Activated CD8-positive, alpha-beta T cell treated with anti-CD3 and anti-CD28 coated beads for 36 hours (primary cell): Measurements from ENCODE around the gene CACNG3. TPM values are rescaled to one million over a fixed set of nuclear protein-coding genes. Genes with fewer than 3 reads are reported as not detected.

Experiments
- ATAC-seq: fragments of 200-7000 bp; cut with Tn5 transposase; one replicate; pipeline ENCODE4 v1.10.0; 2021; ENCODE audit warnings: mild to moderate bottlenecking, moderate library complexity
- CTCF ChIA-PET: fragments of 350-600 bp; sonication (Branson Sonifier 250); formaldehyde crosslinking; loops from one replicate; lab custom pipeline; 2021; ENCODE audit warnings: antibody characterized with exemption; lab: Charles Lee
- POLR2A ChIA-PET: fragments of 350-600 bp; sonication (Branson Sonifier 250); formaldehyde crosslinking; loops from one replicate; lab custom pipeline; 2021; ENCODE audit warnings: antibody characterized with exemption; lab: Charles Lee
- DNase-seq: peaks from one replicate; pipeline ENCODE4 v3.0.0-alpha.2; 2020
- H3K27ac Mint-ChIP-seq: one replicate; pipeline ENCODE4 v1.8.0; 2021; ENCODE audit warnings: mild to moderate bottlenecking, mixed read lengths
- H3K27me3 Mint-ChIP-seq: one replicate; pipeline ENCODE4 v1.8.0; 2021; ENCODE audit warnings: mixed read lengths
- H3K36me3 Mint-ChIP-seq: one replicate; pipeline ENCODE4 v1.8.0; 2021; ENCODE audit warnings: low read depth, mixed read lengths
- H3K4me1 Mint-ChIP-seq: one replicate; pipeline ENCODE4 v1.8.0; 2021; ENCODE audit warnings: low read depth, mixed read lengths
- H3K4me3 Mint-ChIP-seq: one replicate; pipeline ENCODE4 v1.8.0; 2021; ENCODE audit warnings: mild to moderate bottlenecking, moderate library complexity, mixed read lengths
- H3K9me3 Mint-ChIP-seq: one replicate; pipeline ENCODE4 v1.8.0; 2021; ENCODE audit warnings: mixed read lengths
- intact Hi-C: fragments of 100-400 bp; cut with micrococcal nuclease; formaldehyde crosslinking; loops from one replicate; pipeline ENCODE4 v1.10.0; 2022
- total RNA-seq, 2 experiments: library from RNA; stranded (reverse); gene quantifications; one replicate each; pipeline ENCODE4 v1.2.3, GENCODE V29; 2021
- TF ChIP-seq, protein P1 (sequence below): fragments of 200-600 bp; IDR thresholded peaks from one replicate; pipeline ENCODE4 v1.8.0; 2022; ENCODE audit warnings: antibody characterized with exemption, mild to moderate bottlenecking

CACNG3 gene
- total RNA-seq, 2 experiments from 2014 or later, result not detected

DNA sequence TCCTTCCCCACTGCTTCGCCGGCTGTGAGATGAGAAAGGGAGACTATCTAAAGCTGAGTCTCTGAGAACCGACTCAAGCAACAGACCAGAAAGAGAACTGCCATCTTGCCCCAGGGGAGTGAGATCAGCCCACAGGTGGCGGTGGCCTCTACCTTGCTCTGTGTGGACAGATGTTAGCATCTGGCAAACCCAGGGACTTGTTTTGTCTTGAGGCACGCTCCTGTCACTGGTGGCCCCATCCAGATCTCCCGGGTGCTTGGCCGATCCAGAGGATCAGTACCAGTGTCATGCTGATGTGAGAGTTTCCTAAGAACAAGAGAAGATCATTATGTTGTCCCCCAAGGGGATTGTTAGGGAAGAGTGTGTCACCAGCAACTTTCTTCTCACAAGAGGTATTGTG is 101.4 kb downstream of the CACNG3 start:
- TF ChIP-seq, protein P1, sequence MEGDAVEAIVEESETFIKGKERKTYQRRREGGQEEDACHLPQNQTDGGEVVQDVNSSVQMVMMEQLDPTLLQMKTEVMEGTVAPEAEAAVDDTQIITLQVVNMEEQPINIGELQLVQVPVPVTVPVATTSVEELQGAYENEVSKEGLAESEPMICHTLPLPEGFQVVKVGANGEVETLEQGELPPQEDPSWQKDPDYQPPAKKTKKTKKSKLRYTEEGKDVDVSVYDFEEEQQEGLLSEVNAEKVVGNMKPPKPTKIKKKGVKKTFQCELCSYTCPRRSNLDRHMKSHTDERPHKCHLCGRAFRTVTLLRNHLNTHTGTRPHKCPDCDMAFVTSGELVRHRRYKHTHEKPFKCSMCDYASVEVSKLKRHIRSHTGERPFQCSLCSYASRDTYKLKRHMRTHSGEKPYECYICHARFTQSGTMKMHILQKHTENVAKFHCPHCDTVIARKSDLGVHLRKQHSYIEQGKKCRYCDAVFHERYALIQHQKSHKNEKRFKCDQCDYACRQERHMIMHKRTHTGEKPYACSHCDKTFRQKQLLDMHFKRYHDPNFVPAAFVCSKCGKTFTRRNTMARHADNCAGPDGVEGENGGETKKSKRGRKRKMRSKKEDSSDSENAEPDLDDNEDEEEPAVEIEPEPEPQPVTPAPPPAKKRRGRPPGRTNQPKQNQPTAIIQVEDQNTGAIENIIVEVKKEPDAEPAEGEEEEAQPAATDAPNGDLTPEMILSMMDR, result no peak
- POLR2A ChIA-PET, result no interaction called here

GRCh38 chr16:24358117-24358516 is 102.0 kb downstream of the CACNG3 start:
- H3K27ac Mint-ChIP-seq, result no peak overlapping the region
- no peaks in the 10 kb centered on the region for H3K4me1 Mint-ChIP-seq
- CTCF ChIA-PET, result no interaction called here
- TF ChIP-seq, protein P1, result no peak
- H3K36me3 Mint-ChIP-seq, result no peaks in the 10 kb centered on the region
- intact Hi-C loops, result no loop called here
- no peaks in the 10 kb centered on the region for H3K9me3 Mint-ChIP-seq
- ATAC-seq, result no peak
- no peak overlapping the region for H3K4me3 Mint-ChIP-seq
- POLR2A ChIA-PET, result no interaction called here
- peaks cover 13% of the 10 kb centered on the region for H3K27me3 Mint-ChIP-seq
- no peak for DNase-seq

More for the DNA sequence above, 101.4 kb downstream of the CACNG3 start:
- Mint-ChIP-seq H3K4me3 (no peak overlapping the region), H3K27ac (no peak overlapping the region), H3K9me3 (no peaks in the 10 kb centered on the region), H3K36me3 (no peaks in the 10 kb centered on the region), H3K4me1 (no peaks in the 10 kb centered on the region), H3K27me3 (peaks cover 11% of the 10 kb centered on the region)
- no peak for ATAC-seq
- DNase-seq, result no peak
- intact Hi-C loops, result no loop called here
- CTCF ChIA-PET, result no interaction called here

DNA sequence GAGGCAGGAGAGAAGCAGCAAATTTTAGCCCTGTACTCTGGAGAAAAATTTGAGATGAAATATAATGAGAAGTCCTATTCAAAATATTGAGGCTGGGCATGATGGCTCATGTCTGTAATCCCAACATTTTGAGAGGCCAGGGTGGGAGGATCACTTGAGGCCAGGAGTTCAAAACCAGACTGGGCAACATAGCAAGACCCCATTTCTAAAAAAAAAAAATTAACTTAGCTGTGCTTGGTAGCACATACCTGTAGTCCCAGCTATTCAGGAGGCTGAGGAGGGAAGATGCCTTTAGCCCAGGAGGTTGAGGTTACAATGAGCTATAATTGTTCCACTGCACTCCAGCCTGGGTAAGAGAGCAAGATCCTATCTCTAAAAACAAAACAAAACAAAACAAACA is 103.4 kb downstream of the CACNG3 start:
- Mint-ChIP-seq H3K27ac (no peak overlapping the region), H3K9me3 (no peaks in the 10 kb centered on the region), H3K27me3 (peaks cover 14% of the 10 kb centered on the region), H3K36me3 (no peaks in the 10 kb centered on the region), H3K4me1 (no peaks in the 10 kb centered on the region), H3K4me3 (no peak overlapping the region)
- ChIA-PET CTCF (interaction anchor here (1.3 kb wide), 1 partner anchor 28 kb away, joined by 3 read pairs; no protein-coding TSS in a partner anchor), POLR2A (no interaction called here)
- intact Hi-C loops, result no loop called here
- no peak for ATAC-seq
- DNase-seq, result no peak
- TF ChIP-seq, protein P1, result no peak

DNA sequence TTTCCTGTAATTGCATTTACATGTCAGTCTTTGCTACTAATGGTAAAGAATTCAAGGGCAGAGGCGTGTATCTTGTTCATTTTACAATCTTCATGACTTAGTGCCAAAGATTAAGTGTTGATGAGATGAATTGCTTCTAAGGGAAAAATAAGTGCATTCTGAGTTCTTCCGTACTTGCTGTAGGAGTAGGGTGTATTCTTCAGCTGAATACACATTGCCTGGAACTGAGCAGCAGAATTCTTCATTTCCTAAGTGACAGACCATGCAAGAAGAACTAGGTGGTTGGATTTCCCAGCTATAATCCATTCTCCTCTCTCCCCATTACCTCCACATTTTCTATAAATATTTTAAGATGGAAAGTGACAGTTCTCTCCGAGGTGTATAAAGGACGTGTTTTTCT is 104.8 kb downstream of the CACNG3 start:
- POLR2A ChIA-PET, result no interaction called here
- H3K36me3 Mint-ChIP-seq, result no peaks in the 10 kb centered on the region
- H3K4me3 Mint-ChIP-seq, result no peak overlapping the region
- CTCF ChIA-PET, result no interaction called here
- intact Hi-C loops, result no loop called here
- DNase-seq (no peak), ATAC-seq (no peak)
- peaks cover 11% of the 10 kb centered on the region for H3K27me3 Mint-ChIP-seq
- no peak overlapping the region for H3K27ac Mint-ChIP-seq
- no peaks in the 10 kb centered on the region for H3K4me1 Mint-ChIP-seq
- TF ChIP-seq, protein P1, result no peak
- H3K9me3 Mint-ChIP-seq, result no peaks in the 10 kb centered on the region

- no peaks in the 10 kb centered on the region for H3K4me1 Mint-ChIP-seq
- H3K9me3 Mint-ChIP-seq, result no peaks in the 10 kb centered on the region
- ATAC-seq (no peak), DNase-seq (no peak)
- intact Hi-C loops, result loop anchor here (1.0 kb wide), 1 partner anchor 12 kb away; no protein-coding TSS in a partner anchor
- POLR2A ChIA-PET, result no interaction called here
- no peak overlapping the region for H3K4me3 Mint-ChIP-seq
- TF ChIP-seq, protein P1, result no peak
- CTCF ChIA-PET, result no interaction called here
- H3K27ac Mint-ChIP-seq, result no peak overlapping the region
- H3K27me3 Mint-ChIP-seq, result peaks cover 26% of the 10 kb centered on the region
- H3K36me3 Mint-ChIP-seq, result no peaks in the 10 kb centered on the region
These were observed 108.5 kb downstream of the CACNG3 start for GRCh38 chr16:24364596-24364995.
